Fibroblast of pulmonary artery (primary cell): ENCODE data around the gene PSMD1.

Experiments used
- DNase-seq: peaks from one replicate; pipeline ENCODE4 v3.0.0-alpha.2; 2010; ENCODE audit warnings: low read depth
- H3K4me3 ChIP-seq: replicated peaks from 2 replicates; pipeline ENCODE4 v1.5.1; 2011; ENCODE audit warnings: low read depth, mild to moderate bottlenecking, control low read depth, low read length, moderate library complexity
- TF ChIP-seq, protein P1 (sequence below): IDR thresholded peaks from 2 replicates; pipeline ENCODE4 v1.5.1; 2011; ENCODE audit warnings: mild to moderate bottlenecking, control low read depth, low read length, inconsistent platforms; ENCODE audit errors: missing control alignments

PSMD1 gene

DNA sequence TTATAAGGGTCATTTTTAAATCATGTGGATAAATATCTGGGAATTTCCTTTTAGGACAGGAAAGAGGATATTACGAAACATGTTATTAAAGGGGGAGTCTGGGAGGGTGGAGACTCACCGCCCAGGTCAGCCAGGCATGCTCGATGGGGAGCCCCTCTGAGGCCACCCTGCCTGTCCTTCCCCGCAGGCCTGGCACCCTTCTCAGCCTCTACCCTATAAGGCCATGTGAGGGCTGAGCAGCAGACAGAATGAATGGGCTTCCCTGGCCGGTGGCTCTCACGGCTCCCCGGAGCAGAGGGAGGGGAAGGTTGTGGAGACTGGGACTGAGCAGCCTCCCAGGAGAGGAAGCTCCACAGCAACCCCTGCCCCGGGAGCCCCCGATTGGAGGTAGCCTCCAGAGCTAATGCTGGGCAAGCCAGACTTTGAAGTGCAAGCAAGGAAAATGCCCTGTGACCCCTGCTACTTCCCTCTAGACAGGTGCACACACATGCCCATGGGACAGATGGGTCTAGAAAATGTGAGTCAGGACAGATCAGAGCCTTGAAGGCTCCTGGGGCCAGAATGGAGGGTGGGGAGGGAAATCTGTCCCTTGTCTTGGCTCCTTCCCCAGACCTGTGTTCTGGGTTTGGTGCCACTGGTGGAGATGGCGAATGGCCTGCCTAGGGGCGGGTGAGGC lies 128.5 kb downstream of the PSMD1 start:
- TF ChIP-seq, protein P1, sequence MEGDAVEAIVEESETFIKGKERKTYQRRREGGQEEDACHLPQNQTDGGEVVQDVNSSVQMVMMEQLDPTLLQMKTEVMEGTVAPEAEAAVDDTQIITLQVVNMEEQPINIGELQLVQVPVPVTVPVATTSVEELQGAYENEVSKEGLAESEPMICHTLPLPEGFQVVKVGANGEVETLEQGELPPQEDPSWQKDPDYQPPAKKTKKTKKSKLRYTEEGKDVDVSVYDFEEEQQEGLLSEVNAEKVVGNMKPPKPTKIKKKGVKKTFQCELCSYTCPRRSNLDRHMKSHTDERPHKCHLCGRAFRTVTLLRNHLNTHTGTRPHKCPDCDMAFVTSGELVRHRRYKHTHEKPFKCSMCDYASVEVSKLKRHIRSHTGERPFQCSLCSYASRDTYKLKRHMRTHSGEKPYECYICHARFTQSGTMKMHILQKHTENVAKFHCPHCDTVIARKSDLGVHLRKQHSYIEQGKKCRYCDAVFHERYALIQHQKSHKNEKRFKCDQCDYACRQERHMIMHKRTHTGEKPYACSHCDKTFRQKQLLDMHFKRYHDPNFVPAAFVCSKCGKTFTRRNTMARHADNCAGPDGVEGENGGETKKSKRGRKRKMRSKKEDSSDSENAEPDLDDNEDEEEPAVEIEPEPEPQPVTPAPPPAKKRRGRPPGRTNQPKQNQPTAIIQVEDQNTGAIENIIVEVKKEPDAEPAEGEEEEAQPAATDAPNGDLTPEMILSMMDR = no peak
- H3K4me3 ChIP-seq = no peak overlapping the region
- DNase-seq = peak; percentile 60

DNA sequence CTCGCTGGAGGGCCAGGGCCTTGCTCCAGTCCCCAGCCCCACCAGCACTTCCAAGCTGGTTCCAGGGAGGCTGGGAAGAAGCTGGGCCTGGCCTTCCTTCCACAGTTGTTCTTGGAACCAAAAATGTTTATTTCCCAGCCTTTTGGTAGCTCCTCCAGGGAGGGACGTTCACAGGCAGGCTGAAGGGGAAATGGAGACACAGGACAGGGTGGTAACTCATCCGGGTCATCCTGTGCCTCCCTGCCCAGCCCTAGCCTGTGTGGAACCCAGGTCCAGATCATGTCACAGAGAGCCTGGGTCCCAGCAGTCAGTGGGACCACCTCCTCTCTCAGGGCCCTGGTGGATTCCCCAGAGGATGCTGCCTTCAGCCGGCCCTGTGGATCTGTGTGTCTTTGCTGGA lies 129.2 kb downstream of the PSMD1 start:
- no peak for DNase-seq
- H3K4me3 ChIP-seq = no peak overlapping the region
- TF ChIP-seq, protein P1 = no peak

DNA sequence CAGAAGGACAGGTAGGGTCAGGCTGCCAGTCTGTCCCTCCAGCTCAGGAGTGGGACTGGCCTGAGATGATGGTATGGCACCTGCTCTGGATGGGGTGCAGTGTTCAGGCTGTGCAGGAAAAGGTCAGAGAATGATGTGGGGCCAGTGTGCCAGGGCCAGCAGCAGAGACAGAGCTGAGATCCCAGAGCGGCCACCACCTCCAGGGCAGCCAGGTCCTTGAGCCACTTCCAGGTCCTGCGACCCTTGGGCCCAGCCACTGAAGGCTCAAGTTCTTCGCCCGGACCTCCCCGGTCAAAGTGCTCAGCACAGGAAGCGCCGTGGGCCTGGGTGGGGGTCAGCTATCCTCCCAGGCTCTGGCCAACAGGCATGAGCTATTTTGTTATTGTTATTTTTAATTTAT lies 129.7 kb downstream of the PSMD1 start:
- TF ChIP-seq, protein P1 = no peak
- no peak overlapping the region for H3K4me3 ChIP-seq
- DNase-seq = no peak

DNA sequence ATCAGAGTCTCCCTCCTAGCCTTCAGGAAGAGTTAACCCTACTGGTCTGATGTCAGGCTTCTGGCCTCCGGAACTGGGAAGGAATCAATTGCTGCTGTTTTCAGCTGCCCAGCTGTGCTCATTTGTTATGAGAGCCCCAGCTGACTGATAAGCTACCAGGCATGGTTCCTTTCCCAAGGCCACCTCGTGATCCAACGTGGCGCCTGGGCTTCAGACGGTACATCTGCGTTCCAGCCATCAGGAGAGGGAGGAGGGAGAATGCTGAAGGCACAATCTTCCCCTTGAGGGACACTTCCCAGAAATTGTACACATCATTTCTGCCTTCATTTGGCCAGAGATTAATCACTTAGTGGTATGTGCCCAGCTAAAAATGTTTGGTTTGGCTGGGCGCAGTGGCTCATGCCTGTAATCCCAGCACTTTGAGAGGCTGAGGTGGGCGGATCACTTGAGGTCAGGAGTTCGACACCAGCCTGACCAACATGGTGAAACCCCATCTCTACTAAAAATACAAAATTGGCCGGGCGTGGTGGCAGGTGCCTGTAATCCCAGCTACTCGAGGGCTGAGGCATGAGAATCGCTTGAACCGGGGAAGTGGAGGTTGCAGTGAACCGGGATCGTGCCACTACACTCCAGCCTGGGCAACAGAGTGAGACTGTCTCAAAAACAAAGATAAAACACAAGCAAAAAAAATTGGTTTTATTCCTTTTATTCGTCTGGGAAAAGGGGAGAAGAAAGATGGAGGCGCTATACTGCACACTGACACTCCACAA lies 131.3 kb downstream of the PSMD1 start:
- TF ChIP-seq, protein P1 = no peak
- no peak overlapping the region for H3K4me3 ChIP-seq
- peak; percentile 95 for DNase-seq

DNA sequence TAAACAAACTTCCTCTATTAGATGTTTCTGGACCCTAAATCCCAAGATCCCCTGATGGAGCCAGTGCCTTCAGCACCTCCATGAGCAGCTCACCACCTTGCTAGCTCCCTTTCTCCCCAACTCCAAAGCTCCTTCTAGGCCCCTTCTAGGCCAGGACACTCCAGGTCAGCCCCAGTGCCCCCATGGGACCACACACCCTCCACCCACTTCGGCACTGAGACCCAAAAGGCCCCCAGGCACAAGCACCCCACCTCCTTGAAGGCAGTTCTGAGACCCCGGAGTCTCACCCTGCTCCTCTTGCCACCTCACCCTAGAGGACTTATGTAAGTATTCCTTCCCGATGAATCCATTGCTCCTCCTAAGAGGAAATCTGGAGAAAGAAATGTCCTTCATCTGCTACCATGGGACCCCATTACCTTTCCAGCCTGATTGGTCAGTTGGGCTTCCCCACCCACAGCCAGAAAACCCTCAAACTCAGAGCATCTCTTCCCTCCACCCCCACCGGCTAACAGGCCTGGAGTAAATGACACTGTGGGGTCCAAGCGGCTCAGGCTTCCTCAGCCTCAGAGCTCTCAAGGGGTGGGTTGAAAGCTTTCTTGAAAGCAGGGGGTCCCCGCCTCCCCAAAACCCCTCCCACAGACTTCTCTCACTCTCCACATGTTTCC lies 132.0 kb downstream of the PSMD1 start:
- TF ChIP-seq, protein P1 = no peak

GRCh38 chr2:231189171-231189530 lies 132.5 kb downstream of the PSMD1 start:
- DNase-seq = no peak
- TF ChIP-seq, protein P1 = no peak
- no peak overlapping the region for H3K4me3 ChIP-seq

More for the DNA sequence above, 132.0 kb downstream of the PSMD1 start:
- no peak for DNase-seq
- no peak overlapping the region for H3K4me3 ChIP-seq
